ENCODE results near the gene ZNF701.
"Not testable (repeated sequence)": the region's sequence is repeated elsewhere in the genome, so short reads cannot be mapped to it uniquely, and the experiment has no call there.

DNA sequence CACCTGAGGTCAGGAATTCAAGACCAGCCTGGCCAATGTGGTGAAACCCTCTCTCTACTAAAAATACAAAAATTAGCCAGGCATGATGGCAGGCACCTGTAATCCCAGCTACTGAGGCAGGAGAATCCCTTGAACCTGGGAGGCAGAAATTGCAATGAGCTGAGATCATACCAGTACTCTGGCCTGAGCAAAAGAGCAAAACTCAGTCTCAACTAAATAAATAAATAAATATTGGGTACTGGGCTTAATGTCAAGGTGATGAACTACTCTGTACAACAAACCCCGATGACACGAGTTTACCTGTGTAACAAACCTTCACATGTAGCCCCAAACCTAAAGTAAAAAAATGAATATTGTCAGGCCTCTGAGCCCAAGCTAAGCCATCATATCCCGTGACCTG, 57.4 kb downstream of the ZNF701 start:
- TF ChIP-seq, protein P1, sequence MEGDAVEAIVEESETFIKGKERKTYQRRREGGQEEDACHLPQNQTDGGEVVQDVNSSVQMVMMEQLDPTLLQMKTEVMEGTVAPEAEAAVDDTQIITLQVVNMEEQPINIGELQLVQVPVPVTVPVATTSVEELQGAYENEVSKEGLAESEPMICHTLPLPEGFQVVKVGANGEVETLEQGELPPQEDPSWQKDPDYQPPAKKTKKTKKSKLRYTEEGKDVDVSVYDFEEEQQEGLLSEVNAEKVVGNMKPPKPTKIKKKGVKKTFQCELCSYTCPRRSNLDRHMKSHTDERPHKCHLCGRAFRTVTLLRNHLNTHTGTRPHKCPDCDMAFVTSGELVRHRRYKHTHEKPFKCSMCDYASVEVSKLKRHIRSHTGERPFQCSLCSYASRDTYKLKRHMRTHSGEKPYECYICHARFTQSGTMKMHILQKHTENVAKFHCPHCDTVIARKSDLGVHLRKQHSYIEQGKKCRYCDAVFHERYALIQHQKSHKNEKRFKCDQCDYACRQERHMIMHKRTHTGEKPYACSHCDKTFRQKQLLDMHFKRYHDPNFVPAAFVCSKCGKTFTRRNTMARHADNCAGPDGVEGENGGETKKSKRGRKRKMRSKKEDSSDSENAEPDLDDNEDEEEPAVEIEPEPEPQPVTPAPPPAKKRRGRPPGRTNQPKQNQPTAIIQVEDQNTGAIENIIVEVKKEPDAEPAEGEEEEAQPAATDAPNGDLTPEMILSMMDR (IDR thresholded peaks at IDR 0.05; ENCODE audit: low read depth, low read length): not testable (repeated sequence)
- TF ChIP-seq EZH2phosphoT487 (IDR thresholded peaks at IDR 0.05; ENCODE audit: low read depth): not testable (repeated sequence)
